ENCODE measurements around the gene KLHL34.

The KLHL34 gene

DNA sequence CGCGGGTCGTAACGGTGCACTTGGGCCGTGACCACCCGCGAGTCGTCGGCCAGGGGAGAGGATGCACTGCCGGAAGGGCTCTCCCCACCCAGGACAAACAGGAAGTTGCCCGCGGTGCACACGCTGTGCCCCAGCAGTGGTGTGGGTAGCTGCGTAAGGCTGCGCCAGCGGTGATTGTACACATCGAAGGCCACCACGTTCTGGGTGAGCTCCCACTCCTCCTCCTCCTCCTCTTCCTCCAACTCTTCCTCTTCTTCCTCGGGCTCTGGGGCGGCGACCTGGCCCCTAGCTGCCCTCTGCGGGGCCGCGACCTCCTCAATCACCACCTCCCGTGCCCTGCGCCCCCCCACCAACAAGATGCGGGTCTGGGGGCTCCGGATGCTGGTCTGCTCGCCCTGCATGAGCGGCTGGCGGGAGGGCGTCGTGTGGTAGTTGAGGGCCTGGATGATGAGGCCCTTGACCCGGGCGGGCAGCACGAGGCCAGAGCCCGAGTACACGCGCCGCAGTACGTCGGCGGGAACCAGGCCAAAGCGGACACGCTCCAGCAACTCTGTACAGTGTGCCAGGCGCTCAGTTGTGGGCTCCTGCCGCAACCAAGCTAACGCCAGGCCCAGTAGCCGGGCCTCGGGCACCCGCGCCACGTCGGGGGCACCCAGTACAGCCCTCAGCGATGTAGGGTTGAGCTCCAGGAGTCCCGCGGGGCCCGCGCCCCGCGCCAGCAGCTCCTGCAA, 1.4 kb downstream of the KLHL34 start:
- DNase-seq (ENCODE audit: low read depth in 2 of 2): no peak

DNA sequence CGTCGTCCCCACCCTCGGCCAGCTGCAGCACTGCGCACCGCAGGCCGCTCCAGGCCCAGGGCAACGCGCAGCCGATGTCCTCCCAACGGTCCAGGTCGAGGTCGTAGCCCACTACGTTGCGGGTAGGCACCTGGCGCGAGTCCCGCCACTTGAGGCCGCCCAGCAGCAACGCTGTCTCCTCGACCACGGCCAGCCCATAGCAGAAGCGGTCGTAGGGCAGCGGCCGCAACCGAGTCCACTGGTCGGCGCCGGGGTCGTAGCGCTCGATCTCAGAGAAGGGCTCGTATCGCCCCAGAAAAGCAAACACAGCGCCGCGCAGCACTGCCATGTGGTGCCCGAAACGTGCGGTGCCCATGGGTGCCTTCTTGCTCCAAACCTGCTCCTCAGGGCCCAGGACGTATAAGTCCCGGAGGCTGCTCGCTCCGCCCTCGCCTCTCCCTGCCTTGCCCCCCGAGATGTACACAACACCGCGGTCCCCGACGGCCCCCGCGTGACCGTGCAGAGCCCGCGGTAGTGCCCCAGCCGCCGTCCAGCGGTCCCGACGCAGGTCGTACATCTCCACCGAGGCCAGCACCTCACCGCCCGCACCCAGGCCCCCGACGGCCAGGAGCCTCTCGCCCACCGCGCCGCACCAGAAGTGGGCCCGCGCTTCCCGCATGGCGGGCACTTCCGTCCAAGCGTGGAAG, 2.1 kb downstream of the KLHL34 start:
- DNase-seq (ENCODE audit: low read depth in 2 of 2): no peak

DNA sequence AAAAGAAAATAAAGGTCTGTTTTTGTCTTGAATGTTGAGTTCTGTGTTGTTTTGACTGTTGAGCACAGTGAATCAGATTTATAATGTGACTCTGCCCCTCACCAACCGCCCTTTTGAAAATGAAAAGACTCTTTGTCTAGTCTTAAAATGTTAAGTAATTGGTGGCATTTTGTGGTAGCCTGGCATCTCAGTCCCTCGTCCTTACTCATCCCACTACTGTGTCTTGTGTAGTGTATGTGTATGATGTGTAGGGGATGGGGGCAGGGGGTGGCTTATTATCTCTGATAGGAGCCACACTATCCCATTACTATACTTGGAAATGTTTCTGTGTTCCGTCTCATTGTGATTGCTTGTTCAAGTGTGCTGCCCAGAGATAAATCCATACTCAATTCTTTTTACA, 12.2 kb downstream of the KLHL34 start:
- DNase-seq (ENCODE audit: low read depth in 2 of 2): no peak

DNA sequence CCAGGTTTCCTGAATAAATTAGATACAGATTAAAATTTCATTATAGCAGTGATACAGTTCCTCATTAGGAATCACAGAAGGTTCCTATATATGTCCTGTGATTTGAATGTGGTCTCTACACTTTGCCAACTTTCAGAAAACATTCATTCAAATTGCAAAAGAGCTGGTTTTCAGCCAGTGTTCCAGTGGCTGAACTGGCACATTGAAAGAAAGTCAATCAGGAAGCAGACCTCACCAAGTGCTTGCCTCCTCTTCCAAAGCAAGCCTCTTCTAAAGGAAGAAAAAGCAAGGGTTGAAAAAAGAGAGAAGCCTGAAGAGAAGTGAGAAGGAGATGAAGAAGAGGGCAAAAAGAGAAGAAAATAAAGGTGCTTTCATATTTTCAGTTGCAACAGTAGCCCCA, 12.7 kb downstream of the KLHL34 start:
- DNase-seq (ENCODE audit: low read depth in 2 of 2): no peak

DNA sequence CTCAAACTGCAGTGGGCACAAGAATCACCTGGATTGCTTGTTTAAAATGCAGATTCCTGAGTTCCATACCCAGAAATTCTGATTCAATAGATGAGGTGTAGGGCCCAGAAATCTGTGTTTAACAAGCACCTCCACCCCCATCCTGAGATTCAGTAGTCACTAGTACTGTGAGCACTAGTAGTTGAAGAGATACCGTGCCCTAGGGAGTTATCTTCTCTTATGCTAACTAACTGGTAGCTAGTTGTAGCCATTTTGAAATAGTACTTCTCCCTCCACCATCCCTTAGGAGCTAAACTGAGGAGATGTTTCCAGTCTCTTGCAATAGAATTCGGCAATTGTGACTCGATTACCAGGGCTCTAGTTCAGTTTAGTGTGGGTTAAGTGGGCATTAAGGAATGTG, 18.4 kb downstream of the KLHL34 start:
- DNase-seq (ENCODE audit: low read depth in 2 of 2): no peak

DNA sequence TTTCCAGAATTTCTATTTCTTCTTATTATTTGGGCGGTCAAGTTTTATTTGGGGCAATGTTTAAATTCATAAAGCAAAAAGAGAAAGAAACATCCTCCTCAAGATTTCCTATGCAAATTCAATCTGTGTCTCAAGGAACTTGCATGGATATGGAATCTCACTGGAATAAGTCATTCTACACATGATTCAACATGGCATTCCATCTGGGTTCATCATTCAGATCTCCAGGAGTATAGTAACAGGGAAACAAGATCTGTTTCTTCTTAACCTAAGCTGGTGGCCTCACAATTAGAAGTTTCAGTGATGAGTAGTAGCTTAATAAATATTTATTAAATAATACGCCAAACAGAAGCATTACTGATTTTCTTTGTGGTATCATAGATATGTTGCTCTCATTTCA, 19.8 kb downstream of the KLHL34 start:
- DNase-seq (ENCODE audit: low read depth in 2 of 2): no peak

DNA sequence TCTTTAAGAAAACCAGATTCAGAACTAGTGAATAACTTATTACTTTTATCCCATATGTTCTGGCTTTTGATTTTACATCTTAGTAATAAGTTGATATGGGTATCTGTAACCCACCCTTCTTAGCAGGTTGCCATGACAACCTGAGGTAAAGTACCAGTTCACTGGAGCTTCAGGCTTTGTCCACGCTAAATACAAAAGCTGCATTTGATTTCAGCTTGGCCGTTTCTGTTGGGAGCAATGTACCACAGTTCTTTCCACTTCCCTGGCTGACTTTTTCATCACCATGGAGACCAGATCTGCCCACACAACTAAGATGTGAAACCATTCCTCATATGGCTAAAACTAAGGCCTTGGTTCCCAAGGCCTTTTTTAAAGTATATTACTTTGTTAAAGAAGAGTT, 26.1 kb downstream of the KLHL34 start:
- DNase-seq (ENCODE audit: low read depth in 2 of 2): no peak

DNA sequence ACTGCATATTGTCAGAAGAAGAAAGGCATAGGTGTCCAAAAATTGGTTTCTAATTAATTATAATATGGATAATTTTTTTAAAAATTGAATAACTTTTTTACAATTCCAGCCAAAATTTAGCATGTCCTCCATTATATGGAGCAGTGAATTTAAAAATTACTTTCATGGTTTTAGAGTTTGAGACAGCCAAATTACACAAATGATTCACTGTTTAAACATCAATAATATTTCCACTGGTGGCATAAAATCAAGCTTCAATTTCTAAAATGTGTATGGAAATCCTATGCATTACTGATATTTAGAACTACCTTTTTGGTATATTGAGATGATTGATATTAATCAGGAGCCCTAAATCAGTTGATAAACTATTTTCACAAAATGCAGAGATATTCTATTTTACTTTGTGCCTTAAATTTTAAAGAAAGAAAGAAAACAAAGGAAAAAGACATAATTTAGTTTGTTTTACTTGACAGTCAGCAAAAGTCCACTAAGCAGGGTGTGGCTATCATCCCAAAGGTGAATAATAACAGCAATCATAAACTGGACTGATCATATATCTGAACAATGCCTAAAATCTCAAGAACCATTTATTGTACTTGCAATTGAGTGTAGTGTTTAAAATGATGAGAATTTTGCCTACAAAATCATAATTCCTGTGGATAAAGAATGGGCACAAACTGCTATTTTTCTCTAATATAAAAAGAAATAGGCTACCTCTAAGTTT, 34.2 kb downstream of the KLHL34 start:
- no peak for DNase-seq (ENCODE audit: low read depth in 2 of 2)

DNA sequence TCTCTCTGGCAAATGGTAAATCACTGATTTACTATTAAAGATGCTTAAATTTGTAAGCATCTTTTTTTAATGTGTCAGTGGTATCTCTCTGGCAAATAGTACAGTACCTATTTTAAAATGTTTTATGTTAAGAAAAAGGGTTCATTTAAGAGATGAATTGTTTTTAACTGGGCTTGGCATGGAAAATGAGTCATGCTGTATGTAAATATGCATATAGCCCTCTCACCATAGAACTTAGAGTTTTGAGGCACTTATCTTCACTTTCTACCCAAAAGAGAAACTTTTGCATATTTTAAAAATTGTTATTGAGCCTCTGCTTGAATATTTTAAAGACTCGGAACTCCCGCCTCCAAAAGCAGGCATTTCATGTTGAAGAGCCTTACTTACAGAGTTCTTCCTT, 37.9 kb downstream of the KLHL34 start:
- DNase-seq (ENCODE audit: low read depth in 2 of 2): no peak

DNA sequence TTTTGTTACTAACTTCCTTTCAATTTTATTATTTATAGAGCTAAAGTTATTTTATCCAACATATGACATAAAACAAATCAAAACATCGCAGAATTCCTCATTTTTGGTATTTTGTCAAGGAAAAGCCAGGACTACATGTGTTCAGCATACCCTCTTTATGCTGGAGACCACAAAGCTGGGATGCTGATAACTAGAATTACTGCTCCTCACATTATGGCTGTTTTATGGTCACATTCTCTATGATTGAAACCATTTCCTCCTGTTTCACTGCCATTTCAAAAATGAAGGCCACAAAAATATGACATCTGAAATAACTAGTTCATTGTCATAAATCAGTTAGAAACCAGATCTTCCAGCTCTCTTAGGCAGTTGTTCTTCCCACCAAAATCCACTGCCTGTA, 41.7 kb downstream of the KLHL34 start:
- DNase-seq (ENCODE audit: low read depth in 2 of 2): no peak

DNA sequence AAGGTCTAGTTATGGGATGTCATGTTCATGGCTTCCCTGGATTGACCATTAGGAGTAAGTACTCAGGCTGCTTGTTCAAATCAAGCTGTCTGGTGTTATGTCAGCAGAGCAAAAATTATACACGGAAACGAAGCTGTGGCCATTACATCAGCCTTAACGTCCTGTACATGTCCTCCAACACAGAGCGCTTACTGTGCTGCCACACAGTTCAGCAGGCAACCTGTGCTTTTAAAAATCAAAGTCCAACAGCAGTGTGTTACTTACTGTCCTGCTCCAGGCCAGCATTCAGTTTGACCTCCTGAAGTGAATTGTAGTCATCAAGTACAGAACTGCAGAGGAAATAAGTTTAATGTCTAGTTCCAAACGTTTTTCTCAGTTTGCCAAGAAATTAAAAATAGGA, 46.0 kb downstream of the KLHL34 start:
- no peak for DNase-seq (ENCODE audit: low read depth in 2 of 2)

DNA sequence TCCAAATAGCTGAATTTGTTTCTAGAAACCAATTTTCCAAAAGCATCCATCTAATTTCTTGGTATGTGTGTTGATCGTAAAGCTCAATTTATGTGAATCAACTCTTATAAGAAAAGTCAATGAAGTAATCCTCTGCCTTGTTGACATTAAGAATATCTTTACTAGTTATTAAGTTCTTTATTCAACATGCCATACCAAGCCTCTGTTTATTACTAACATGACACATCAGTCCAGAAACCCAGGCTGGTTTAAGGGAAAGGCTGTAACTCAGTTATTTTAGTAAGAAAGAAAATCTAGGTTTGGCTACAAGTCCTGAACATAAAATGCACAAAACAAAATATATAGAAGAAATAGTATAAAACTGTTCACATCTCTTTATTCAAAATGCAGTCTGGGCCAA, 48.0 kb downstream of the KLHL34 start:
- no peak for DNase-seq (ENCODE audit: low read depth in 2 of 2)

DNA sequence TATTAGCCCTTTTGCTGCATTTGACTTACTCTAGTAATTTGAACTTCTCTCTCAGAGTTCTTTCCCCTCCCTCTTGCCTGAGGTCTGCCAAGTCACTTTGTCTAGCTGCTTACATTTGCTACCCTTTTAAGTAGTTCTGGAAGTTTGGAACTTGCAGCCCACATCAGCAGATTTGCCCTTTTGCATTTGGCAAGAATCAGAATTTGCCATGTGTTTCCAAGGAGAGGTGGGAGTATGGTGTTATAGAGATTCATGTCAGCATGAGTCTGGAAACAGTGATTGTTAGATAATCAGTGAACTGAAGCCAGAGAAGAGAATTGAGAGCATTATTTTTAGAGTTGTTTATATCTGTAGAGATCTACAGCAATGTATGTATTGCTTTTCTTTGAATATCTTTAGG, 52.1 kb downstream of the KLHL34 start:
- DNase-seq (ENCODE audit: low read depth in 2 of 2): no peak

Measured in stimulated activated CD4-positive, alpha-beta T cell treated with anti-CD3 and anti-CD28 coated beads, Interleukin-1b, Interleukin-23, amount 100 ng/mL, for 4 hours (primary cell).